LNCaP clone FGC (cell line): ENCODE measurements around the gene OXLD1.
A peak's percentile ranks its signal among the peaks of the same experiment; 100 is the strongest.

ENCODE experiments used
- DNase-seq: peaks from one replicate; pipeline ENCODE4 v3.0.0-alpha.2; 2011; ENCODE audit warnings: low read depth
- H3K4me3 ChIP-seq: 2 replicates; pipeline ENCODE4 v1.5.1; 2011; ENCODE audit warnings: mild to moderate bottlenecking, low read depth, low read length, control low read depth
- CTCF ChIP-seq: IDR thresholded peaks from 2 replicates; pipeline ENCODE4 v1.5.1; 2012; ENCODE audit warnings: mild to moderate bottlenecking; ENCODE audit not compliant: control insufficient read depth, insufficient read depth; ENCODE audit errors: extremely low read depth

Gene OXLD1

DNA sequence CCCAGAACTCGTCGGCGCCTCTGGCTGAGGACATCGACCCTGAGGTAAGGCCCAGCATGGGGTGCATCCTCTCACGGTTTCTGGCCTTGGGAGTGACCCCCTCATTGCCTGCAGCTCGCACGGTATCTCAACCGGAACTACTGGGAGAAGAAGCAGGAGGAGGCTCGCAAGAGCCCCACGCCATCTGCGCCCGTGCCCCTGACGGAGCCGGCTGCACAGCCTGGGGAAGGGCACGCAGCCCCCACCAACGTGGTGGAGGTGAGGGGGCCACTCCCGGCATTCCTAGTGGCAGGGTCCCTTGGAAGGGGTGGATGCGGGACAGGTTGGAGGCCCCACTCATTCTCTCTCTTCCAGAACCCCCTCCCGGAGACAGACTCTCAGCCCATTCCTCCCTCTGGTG, 28.4 kb upstream of the OXLD1 start:
- H3K4me3 ChIP-seq: no peak overlapping the region
- no peak for DNase-seq
- no peak for TF ChIP-seq CTCF

GRCh38 chr17:81693509-81694210, 27.3 kb upstream of the OXLD1 start:
- no peak for DNase-seq

GRCh38 chr17:81691608-81692007, 25.2 kb upstream of the OXLD1 start:
- H3K4me3 ChIP-seq: no peak overlapping the region
- TF ChIP-seq CTCF: no peak
- DNase-seq: no peak

More at GRCh38 chr17:81693509-81694210, 27.3 kb upstream of the OXLD1 start:
- H3K4me3 ChIP-seq: no peak overlapping the region
- 0 out of 2 replicates have a peak, but pooled peaks have one; percentile 7 for TF ChIP-seq CTCF

- no peak overlapping the region for H3K4me3 ChIP-seq
- no peak for DNase-seq
- no peak for TF ChIP-seq CTCF
Measured at GRCh38 chr17:81691196-81691595, 24.8 kb upstream of the OXLD1 start.

DNA sequence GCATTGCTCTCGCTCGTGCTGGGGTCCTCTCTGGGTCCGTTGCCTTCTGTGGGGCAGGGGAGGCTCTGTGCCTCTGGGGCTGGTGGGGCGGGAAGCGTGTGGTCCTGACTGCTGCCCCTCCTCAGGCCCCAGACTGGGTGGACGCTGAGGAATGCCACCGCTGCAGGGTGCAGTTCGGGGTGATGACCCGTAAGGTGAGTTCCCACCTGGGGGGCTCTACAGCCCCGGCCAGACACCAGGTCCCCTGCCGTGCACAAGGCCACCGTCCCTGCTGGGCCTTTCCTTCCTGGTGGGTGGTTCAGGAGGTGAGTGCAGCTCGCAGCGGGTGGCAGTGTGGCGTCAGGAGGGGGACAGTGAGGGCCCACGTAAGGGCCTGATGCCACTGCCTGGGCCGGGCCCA, 24.1 kb upstream of the OXLD1 start:
- no peak overlapping the region for H3K4me3 ChIP-seq
- TF ChIP-seq CTCF: no peak
- no peak for DNase-seq

GRCh38 chr17:81690066-81690465, 23.7 kb upstream of the OXLD1 start:
- TF ChIP-seq CTCF: no peak
- DNase-seq: no peak
- no peak overlapping the region for H3K4me3 ChIP-seq

DNA sequence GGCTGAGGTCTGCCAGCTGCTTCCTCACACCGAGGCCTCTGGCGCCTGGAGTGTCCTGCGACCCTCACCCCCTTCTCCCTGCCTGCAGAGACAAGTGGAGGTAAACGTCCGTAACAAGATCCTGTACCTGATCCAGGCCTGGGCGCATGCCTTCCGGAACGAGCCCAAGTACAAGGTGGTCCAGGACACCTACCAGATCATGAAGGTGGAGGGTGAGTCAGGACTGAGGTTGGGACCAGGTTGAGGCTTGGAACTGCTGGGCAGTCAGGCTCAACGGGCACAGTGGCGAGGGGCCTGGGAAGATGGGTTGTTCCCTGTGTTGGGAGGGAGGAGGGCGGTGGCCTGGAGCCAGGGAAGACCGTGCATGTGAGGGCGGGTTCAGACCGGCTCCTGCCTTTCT, 22.2 kb upstream of the OXLD1 start:
- no peak for DNase-seq
- H3K4me3 ChIP-seq: no peak overlapping the region
- TF ChIP-seq CTCF: no peak
